Measurements from ENCODE around the gene ZCCHC7. TPM values are rescaled to one million over a fixed set of nuclear protein-coding genes. Genes with fewer than 3 reads are reported as not detected.

Gene ZCCHC7
- total RNA-seq, 1 donor from 2014 or later, result 27.8 TPM

GRCh38 chr9:37383393-37383792, 263.0 kb downstream of the ZCCHC7 start:
- H3K27ac Mint-ChIP-seq, result no peak overlapping the region
- H3K4me1 Mint-ChIP-seq, result no peaks in the 10 kb centered on the region
- no peak for TF ChIP-seq CTCF (IDR thresholded peaks at IDR 0.05; ENCODE audit: unreplicated experiment)
- no peak for DNase-seq (ENCODE audit: low spot score in 2 of 2, unreplicated experiment in 2 of 2)
- H3K4me3 Mint-ChIP-seq, result no peak overlapping the region
- H3K9me3 Mint-ChIP-seq, result peaks cover 5% of the 10 kb centered on the region
- peaks cover 2% of the 10 kb centered on the region for H3K36me3 Mint-ChIP-seq
- H3K27me3 Mint-ChIP-seq (ENCODE audit: low read depth), result peaks cover 11% of the 10 kb centered on the region

DNA sequence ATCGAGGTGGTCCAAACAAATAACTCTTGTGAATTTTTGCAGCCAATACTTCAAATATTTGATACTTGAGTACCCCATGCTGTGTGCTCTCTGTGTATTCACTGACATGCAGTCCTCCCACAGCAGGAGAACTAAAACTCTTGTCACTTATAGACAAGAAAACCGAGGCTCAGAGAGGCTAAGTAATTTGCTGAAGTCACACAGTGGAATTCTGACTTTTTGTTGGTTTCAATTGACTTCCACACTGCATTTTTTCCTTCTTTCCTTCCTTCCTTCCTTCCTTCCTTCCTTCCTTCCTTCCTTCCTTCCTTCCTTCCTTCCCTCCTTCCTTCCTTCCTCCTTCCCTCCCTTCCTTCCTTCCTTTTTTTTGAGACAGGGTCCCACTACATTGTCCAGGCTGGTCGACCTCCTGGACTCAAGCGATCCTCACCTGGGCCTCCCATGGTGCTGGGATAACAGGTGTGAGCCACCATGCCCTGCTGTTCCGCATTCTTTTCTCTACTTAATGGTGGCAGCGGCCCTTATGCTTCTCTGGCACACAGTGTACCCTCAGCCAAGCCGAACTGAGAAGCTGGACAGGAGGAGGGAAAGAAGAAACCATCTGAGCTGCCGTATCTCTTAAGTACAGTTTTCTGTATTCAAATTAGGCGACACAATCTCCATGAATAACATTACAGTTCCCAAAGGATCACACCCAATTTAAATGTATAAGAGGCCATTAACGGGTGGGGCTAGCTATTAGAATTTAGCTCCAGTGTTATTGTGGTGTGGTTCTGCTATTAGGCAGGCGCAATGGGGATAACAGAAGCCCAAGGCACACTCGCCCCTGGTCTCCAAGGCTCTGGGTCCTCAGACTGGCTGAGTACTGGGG, 263.7 kb downstream of the ZCCHC7 start:
- H3K36me3 Mint-ChIP-seq, result peaks cover 2% of the 10 kb centered on the region
- H3K27ac Mint-ChIP-seq, result no peak overlapping the region
- TF ChIP-seq CTCF (IDR thresholded peaks at IDR 0.05; ENCODE audit: unreplicated experiment), result no peak
- H3K9me3 Mint-ChIP-seq, result peaks cover 5% of the 10 kb centered on the region
- H3K4me3 Mint-ChIP-seq, result no peak overlapping the region
- no peak for DNase-seq (ENCODE audit: low spot score in 2 of 2, unreplicated experiment in 2 of 2)
- peaks cover 7% of the 10 kb centered on the region for H3K27me3 Mint-ChIP-seq (ENCODE audit: low read depth)
- H3K4me1 Mint-ChIP-seq, result no peaks in the 10 kb centered on the region

DNA sequence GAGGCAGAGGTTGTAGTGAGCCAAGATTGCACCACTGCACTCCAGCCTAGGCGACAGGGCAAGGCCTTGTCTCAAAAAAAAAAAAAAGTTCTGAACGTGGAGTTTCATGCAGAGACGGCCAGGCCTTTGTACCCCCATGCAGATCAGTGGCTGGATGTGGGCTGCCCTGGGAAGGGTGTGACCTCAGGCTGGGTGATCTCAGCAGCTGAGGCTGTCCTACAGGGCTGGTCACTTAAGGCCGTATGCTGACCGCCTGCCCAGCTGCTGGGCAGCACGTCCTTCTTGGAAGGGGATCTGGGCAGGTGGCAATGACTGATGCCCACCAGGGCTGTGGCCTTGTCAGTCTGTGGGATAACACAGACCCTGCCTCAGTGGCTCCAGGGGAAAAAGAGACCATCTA, 264.9 kb downstream of the ZCCHC7 start:
- TF ChIP-seq CTCF (IDR thresholded peaks at IDR 0.05; ENCODE audit: unreplicated experiment), result no peak
- H3K27ac Mint-ChIP-seq, result no peak overlapping the region
- H3K4me1 Mint-ChIP-seq, result no peaks in the 10 kb centered on the region
- peaks cover 5% of the 10 kb centered on the region for H3K9me3 Mint-ChIP-seq
- peaks cover 4% of the 10 kb centered on the region for H3K27me3 Mint-ChIP-seq (ENCODE audit: low read depth)
- peaks cover 2% of the 10 kb centered on the region for H3K36me3 Mint-ChIP-seq
- DNase-seq (ENCODE audit: low spot score in 2 of 2, unreplicated experiment in 2 of 2), result no peak
- H3K4me3 Mint-ChIP-seq, result no peak overlapping the region

DNA sequence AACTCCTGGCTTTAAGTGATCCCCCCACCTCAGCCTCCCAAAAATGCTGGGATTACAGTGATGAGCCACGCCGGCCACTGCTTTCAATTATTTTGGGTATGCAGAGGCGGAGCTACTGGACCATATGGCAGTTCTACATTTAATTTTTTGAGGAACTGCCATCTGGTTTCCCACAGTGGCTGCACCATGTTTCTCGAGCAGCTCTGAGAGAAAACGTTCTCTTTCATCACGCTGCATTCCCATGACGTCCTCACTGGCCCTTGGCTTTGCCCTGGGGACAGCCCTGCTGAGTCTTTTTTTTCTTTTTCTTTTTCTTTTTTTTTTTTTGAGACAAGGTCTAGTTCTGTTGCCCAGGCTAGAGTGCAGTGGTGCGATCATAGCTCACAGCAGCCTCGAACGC, 266.6 kb downstream of the ZCCHC7 start:
- Mint-ChIP-seq H3K27me3 (ENCODE audit: low read depth) (peaks cover 2% of the 10 kb centered on the region), H3K27ac (no peak overlapping the region), H3K4me1 (no peaks in the 10 kb centered on the region), H3K36me3 (peaks cover 2% of the 10 kb centered on the region), H3K4me3 (no peak overlapping the region), H3K9me3 (peaks cover 4% of the 10 kb centered on the region)
- no peak for TF ChIP-seq CTCF (IDR thresholded peaks at IDR 0.05; ENCODE audit: unreplicated experiment)
- DNase-seq (ENCODE audit: low spot score in 2 of 2, unreplicated experiment in 2 of 2), result no peak

GRCh38 chr9:37390759-37391158, 270.4 kb downstream of the ZCCHC7 start:
- Mint-ChIP-seq H3K9me3 (no peaks in the 10 kb centered on the region), H3K4me3 (no peak overlapping the region), H3K27me3 (ENCODE audit: low read depth) (peaks cover 8% of the 10 kb centered on the region), H3K27ac (no peak overlapping the region), H3K36me3 (no peaks in the 10 kb centered on the region), H3K4me1 (no peaks in the 10 kb centered on the region)
- no peak for DNase-seq (ENCODE audit: low spot score in 2 of 2, unreplicated experiment in 2 of 2)
- no peak for TF ChIP-seq CTCF (IDR thresholded peaks at IDR 0.05; ENCODE audit: unreplicated experiment)

Data from mesothelial cell of epicardium (in vitro differentiated cells).